Measurements from ENCODE around the gene EVX2.

The EVX2 gene

GRCh38 chr2:176106581-176107539 lies 23.1 kb upstream of the EVX2 start, which contains the start of gene HOXD11:
Gene HOXD11 (plus strand): TSS chr2:176107280. CDS start chr2:176107356, 76 bp downstream.
- DNase-seq, result peak; percentile 41

- no peak for DNase-seq
These were observed 22.2 kb upstream of the EVX2 start for GRCh38 chr2:176105730-176106580.

- no peak for DNase-seq
These were observed 21.4 kb upstream of the EVX2 start for GRCh38 chr2:176105078-176105729.

- no peak for DNase-seq
These were observed 20.7 kb upstream of the EVX2 start for GRCh38 chr2:176104316-176105077.

- DNase-seq, result no peak
These were observed 20.1 kb upstream of the EVX2 start for GRCh38 chr2:176103742-176104315.

- no peak for DNase-seq
These were observed 19.4 kb upstream of the EVX2 start for GRCh38 chr2:176103194-176103593.

- no peak for DNase-seq
These were observed 18.6 kb upstream of the EVX2 start for GRCh38 chr2:176102309-176102866.

GRCh38 chr2:176101842-176102241 lies 18.1 kb upstream of the EVX2 start:
- no peak for DNase-seq

- no peak for DNase-seq
These were observed 17.6 kb upstream of the EVX2 start for GRCh38 chr2:176101216-176101830.

- no peak for DNase-seq
These were observed 16.9 kb upstream of the EVX2 start for GRCh38 chr2:176100547-176101140.

GRCh38 chr2:176099728-176100546 lies 16.2 kb upstream of the EVX2 start, which contains the start of gene HOXD12:
Gene HOXD12 (plus strand): TSS chr2:176099795. CDS start chr2:176099802, 7 bp downstream.
- no peak for DNase-seq

GRCh38 chr2:176099159-176099727 lies 15.5 kb upstream of the EVX2 start:
- DNase-seq, result no peak

- no peak for DNase-seq
These were observed 14.8 kb upstream of the EVX2 start for GRCh38 chr2:176098366-176099158.

- peak; percentile 73 for DNase-seq
These were observed 14.1 kb upstream of the EVX2 start for GRCh38 chr2:176097820-176098365.

GRCh38 chr2:176096986-176097819 lies 13.4 kb upstream of the EVX2 start:
- DNase-seq, result no peak

- DNase-seq, result no peak
These were observed 12.7 kb upstream of the EVX2 start for GRCh38 chr2:176096243-176096985.
